GM19452 (cell line): Measurements from ENCODE around the gene LDLRAD3.
"Not testable (repeated sequence)": the region's sequence is repeated elsewhere in the genome, so short reads cannot be mapped to it uniquely, and the experiment has no call there.

Experiments used
- ATAC-seq: cut with Tn5 transposase; IDR thresholded peaks from one replicate; pipeline ENCODE4 v1.9.1; 2021; ENCODE audit not compliant: unreplicated experiment

LDLRAD3 gene

DNA sequence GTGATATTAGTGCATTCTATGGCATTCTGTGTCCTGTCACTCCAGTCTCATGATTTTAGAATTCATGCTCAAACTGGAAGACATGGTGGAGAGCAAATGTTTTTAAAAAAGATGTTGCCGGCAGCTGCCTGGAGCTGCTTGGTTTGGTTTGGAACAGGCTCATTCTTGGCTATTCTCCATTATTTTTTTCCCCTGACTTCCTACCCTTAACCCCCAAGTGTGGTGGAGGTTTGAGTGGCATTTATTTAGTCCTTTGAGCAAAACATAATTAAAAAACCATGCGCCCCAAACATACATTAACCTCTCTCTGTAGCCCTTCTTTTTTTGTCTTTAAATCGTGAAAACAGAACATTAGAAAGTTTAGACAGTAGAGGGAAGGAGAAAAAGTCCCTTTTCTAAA is 94.7 kb downstream of the LDLRAD3 start:
- ATAC-seq: no peak

DNA sequence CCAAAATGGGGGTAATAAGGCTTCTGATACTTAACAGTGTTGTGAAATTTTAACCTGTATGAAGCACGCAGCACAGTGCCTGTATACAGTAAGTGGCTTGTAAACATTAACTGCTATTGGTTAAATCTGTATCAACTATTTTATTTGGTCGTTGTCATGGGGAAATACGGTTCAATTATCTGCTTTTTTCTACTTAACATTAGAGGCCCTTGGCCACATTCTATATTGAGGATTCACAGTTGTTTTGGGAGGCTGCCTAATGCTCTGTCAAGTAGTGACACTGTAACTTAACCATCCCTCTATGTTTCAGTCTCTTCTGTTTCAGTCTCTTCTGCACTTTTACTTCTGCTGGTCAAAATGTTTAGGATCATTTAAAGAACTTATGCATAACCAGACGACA is 95.6 kb downstream of the LDLRAD3 start:
- no peak for ATAC-seq

DNA sequence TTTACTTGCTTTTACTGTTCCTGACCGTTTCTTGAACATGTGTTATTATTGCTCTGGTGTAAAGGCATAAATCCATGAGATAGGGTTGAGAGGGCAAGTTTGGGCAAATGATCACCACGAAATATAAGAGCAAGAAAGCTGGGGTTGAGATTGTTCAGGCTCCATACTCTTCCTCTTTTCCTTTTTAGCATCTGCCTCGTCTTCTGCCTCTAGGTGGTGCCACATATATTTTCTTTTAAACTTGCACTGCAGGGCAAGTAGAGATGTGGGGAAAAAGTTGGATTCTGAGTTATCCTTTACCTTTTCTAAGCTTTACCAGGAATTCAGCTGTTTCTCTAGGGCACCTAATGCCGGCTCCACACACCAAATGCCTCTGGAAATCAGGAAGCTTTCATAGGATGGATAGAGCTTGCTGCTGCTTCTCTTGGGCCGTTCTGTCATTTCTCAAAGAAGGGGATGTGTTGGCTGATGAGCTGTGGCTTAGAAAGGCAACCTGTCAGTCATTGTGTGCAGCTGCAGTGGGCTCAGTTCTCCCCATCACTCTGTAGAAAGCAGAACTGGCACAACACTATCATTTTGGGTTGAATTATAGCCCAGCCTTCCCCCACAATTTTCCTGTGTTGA is 98.2 kb downstream of the LDLRAD3 start:
- ATAC-seq: no peak

DNA sequence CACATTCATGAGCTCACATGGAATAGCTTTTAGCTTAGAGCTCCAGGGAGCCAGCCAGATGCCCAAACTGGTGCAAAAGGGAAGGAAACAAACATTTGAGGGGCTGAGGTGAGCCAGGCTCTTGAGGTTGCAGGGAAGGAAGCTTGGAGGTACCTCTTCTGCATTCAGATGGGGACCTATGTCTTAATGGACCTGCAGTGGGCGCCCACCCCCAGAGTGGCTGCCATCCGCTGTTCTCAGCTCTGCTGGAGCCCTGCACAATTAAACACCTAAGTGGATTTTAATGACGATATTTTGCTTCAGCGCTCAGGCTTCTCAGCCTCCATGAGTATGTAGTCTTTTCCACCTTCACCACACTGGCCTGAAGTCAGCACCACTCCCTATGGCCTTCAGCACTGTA is 100.8 kb downstream of the LDLRAD3 start:
- ATAC-seq: no peak

DNA sequence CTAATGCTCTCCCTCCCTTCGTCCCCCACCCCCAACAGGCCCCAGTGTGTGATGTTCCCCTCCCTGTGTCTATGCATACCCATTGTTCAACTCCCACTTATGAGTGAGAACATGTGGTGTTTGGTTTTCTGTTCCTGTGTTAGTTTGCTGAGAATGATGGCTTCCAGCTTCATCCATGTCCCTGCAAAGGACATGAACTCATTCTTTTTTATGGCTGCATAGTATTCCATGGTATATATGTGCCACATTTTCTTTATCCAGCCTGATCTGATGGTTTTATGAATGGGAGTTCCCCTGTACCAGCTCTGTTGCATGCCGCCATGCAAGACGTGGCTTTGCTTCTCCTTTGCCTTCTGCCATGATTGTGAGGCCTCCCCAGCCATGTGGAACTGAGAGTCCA is 102.1 kb downstream of the LDLRAD3 start:
- not testable (repeated sequence) for ATAC-seq

DNA sequence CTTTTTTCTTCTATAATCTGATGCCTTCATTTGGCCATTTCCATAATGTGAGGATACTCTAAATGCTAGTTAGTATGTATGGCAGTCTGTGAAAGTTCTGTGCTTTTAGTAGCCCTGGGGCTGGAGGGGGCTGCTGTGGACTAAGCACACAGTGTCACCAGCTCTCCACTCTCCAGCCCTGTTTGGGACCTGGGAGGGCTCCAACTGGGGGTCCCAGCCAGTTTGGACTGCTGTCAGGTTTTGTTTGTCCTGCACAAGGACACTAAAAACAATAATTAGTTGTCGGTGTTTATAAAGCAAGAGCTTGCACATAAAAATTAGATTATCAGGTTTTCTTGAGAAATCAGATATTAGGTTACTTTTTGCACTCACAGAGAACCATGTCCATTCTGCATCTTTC is 103.1 kb downstream of the LDLRAD3 start:
- ATAC-seq: no peak

DNA sequence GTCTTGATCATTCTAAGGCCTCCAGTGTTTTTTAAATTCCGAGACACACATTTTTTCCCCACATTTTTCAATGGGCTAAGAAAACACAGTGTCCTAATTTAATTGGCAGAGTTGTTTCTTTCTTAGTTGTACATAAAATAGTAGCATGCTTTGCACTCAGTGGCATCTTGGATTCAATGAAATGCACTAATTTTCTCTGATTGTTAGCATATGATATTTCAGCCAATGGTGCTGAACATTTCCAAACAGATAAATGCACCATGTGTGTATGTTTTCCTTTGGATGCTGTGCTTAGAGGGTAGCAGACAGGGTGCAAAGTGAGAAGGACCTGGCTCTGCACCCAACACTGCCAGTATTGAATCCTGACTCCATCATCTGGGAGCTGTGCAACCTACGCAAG is 103.5 kb downstream of the LDLRAD3 start:
- ATAC-seq: no peak

DNA sequence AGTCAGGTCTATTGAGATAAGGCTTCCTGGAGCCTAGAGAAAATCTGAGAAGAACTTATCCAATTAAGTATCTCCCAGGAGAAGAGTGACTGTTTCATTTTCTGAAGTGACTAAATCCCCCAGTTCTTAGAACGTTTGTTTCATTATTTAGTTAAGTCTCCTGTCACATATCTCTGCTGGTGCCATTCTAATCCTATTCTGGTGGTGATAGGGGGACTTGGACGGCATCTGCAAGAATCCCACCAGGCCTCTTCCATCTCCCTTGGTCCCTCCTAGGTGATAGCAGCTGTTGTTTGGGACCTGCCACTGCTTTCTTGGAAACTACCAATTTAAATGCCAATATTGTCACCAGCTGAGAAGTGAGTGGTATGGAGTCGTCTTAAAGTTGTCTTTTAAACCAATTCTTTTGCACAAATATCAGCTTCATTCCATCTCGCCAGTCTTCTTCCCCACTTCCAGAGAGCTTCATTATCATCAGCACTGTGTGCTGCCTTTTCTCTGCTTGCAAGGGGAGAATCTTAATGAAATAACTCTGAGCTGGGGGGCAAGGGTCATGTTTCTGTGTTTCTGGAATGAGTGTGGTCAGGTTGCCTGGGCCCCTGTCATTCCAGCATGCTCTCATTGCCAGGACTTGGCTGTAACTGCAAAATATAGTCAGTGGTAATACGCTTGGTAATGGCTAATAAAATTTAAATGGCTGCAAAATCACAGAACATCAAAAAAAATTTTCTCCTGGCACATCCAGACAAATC is 104.8 kb downstream of the LDLRAD3 start:
- ATAC-seq: no peak

DNA sequence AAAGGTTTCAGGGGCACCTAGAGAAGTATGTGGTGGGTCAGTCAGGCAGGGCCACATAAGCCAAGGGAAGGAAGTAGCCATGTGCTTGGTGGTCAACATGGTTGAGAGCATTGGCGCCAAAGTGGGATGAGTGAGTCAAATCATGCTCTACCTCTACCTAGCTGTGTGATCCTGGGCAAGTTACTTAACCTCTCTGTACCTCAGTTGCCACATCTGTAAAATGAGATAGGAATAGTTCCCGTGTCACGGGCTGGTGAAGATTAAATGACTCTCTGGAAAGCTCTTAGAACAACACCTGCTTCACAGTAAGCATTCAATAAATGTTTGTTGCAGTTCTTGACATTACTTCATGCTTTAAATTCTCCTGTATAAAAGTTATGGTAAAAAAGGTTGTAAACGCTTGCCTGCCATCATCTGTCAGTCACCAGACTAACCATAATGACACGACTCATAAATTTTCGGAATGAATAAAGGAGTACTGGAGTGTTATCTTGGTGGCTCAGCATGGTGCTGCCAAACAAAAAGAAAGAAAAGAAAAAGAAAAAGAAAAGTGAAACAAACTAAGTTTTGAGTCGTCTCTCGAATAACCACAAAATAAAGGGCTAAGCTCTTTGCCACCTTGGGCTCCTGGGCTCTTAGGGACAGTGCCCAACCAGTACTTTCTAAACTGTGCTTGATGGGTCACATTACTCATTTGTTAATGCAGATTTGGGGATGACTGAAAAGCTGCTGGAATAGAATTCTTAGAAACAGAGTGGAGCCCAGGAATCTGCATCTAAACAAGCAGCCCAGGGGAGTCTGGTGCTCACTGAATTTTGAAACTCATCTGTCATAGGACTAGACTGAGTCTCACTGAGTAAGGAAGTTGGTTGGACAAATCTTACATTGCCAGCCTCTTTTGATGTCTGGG is 107.6 kb downstream of the LDLRAD3 start:
- no peak for ATAC-seq

DNA sequence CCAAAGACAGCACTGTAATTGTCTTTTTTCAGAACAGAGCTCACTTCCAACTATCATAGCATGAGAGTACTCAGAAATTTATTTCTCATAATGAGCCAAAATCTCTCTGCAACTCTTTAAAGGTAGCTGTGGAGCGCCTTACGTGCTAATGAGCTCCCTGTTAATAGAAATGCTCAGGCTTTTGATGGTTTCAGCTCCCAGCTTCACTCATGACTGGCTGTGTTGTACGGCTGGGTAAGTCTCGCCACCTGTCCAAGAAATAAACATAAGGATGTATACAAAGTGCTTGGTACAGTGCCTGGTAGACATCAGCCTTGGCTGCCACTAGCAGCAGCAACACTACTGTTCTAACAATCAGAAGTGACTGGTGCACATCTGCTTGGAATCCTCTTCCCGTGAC is 109.4 kb downstream of the LDLRAD3 start:
- no peak for ATAC-seq

DNA sequence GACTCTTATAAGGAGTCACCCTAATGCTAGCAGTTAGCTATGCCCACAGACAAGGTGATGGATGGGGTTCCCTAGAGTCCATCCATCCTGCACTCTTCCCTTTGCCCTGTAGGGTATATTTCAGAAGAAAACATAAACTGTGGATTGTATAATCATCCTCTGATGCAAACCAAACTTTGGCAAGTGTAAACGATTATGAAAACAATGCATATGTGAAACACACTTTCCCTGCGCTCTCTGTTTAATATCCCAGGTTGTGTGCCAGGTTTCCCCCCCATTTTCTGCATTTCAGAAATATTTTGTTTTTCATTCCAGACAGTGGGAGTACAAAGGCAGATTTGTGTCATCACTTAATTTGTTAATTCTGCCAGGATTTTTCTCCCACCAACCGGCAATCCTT is 110.0 kb downstream of the LDLRAD3 start:
- ATAC-seq: no peak

DNA sequence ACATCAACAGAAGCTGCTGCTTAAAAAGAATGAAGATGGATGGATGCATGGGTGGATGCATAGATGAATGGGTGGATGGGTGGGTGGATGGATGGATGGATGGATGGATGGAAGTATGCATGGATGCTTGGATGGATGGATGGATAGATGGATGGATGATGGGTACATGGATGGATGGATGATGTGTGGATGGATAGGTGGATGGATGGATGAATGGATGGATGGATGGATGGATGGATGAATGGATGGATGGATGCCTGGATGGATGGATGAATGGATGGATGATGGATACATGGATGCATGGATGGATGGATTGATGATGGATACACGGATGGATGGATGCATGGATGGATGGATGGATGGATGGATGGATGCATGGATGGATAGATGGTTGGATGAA is 110.8 kb downstream of the LDLRAD3 start:
- ATAC-seq: no peak

DNA sequence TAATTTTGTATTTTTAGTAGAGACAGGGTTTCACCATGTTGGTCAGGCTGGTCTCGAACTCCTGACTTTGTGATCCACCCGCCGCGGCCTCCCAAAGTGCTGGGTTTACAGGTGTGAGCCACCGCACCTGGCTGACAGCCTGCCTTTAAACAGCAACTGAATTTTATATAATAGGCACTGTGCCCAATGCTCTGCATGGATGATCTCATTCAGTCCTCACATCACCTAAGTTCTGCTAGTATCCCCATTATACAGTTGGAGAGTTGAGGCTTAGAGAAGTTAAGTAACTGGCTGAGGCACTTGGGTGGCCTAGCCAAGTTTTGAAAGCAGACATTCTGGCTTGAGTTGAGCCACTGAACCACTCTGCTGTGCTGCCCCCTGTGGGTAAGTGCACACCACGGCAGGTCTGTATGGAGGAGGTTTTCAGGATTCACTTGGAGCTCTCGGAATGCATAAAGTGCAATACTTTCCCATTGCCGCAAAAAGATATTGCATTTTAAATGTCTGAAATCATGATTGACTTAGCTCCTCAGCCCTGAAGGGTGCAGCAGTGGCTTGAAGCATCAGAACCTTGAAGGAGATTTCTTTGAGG is 112.4 kb downstream of the LDLRAD3 start:
- ATAC-seq: no peak

DNA sequence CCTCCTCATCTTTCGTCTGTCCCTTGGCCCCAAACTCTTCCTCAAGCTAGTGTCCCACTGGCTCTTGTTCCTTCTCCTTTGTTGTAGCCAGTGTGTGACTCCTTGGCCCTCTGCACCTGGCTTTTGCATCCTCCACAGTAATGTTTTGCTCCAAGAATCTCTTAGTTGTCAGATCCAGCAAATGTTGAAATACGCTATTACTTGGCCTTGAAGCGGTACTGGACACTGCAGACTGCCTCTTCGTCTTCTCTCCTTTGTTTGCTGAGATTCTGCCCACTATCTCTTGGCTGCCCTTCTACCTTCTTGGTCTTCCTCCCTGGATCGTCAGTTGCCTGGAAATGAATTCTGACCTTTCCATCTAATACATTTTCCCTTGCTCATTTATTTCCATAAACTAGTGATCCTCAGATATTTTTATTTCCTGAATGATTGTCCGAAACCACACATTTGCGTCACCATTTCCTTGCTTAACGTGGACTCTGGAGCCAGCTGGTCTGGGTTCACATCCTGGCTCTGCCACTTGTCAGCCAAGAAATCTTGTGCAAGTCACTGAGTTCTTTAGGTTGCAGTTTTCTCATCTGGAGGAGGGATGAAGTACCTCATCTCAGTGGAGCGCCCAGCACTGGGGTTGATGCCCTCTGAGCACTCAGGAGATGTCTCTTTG is 113.6 kb downstream of the LDLRAD3 start:
- no peak for ATAC-seq

DNA sequence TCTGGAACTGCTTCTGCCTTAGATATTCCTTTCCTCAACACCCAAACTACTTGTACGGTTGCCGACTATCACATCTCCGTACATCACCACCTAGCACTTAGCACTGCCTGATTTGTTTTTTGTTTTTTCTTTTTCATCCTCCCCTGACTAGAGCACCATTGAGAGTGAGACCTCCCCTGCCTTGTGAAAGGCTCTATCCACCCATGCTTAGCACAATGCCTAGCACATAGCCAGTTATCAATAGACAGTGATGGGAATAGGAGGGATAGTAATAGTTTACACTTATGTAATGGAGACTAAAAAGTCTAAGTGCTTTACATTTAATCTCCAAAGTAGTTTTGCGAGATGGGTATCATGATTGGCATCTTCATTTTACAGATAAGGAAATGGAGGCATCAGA is 115.8 kb downstream of the LDLRAD3 start:
- no peak for ATAC-seq

DNA sequence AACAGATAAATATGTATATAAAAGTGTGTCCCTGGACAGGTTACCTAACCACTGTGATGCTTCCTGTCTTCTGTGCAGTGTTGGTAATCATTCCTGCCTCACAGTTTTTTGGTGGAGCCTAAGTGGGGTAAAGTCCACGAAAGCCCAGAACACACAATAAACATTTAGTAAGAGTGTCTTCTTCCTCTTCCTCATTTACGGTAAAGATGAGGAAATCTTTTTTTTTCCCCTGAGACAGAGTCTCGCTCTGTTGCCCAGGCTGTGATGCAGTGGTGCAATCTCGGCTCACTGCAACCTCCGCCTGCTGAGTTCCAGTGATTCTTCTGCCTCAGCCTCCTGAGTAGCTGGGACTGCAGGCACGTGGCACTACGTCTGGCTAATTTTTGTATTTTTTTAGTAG is 117.1 kb downstream of the LDLRAD3 start:
- ATAC-seq: no peak

DNA sequence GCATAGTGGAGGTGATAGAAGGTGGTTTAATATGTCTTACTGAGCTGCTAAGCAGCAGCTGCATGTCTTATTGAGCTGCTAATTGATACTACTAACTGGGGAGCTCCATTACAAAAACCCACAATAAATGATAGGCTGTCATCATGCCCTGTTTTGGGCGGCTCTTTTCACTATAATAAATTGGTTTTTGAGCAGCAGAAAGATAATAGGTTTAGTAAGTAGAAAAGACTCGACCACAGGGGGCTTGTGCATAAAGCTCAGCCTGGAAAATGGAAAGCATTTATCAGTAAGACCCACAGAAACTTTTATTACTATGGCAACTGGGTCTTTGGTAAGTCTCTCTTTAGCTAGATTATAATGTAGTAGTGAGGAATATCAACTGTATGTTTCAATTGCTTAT is 117.6 kb downstream of the LDLRAD3 start:
- ATAC-seq: no peak

DNA sequence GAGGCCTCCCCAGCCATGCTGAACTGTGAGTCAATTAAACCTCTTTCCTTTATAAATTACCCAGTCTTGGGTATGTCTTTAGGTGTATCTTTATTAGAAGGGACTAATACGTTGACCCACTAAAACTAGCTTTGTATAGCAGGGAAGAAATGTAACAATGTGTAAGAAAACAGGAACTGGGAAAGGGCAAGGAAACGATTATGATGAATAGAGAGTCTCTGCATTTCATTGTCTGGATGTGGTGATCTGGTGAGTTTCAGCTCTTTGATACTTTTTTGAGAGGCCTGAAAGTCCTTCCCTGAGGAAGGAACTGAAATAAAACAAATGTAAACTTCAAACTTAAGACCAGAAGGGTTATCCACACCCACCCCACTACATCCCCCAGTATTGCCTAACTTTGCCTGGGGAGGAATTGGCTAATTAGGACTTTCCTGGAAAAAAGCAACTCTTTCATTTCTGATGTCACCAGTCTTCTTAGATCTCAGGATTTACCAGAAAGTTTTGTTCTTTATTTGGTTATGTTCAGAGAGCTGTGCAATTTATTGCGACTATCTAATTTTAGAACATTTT is 119.0 kb downstream of the LDLRAD3 start:
- no peak for ATAC-seq

DNA sequence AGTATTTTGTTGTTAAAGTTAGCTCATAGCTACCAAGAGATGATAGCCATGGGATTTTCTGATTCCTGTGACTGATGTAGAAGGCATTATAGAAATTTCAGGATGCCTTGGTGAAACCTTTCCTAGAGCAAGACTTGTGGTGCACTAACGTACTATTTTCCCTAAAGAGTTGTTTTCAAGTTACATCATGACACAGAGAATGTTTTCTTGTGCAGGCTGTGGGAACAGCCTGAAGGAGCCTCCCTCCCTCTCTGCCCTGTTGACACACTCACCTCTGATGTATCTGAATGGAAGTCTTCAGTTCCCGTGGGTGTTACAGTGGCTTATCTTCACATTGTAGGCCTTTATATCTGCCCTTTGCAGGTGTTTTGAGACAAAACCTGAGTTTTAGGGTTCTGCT is 121.6 kb downstream of the LDLRAD3 start:
- no peak for ATAC-seq

DNA sequence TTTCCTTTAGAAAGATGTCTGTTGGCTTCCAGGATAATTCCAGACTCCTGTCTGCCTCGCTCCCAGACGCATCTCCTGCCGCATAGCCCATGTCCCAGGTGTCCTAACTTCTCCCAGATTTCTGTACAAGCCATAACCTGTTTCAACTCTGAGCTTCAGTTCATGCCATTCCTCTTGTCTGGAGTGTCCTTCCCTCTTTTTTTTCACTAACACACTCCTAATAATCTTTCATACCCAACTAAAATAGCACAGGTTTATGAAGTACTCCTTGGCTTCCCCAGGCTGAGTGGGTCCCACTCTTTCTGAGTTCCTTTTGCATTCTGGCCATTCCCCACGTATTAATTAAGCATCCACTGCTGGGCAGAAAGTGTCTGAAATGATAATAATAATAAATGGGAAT is 123.0 kb downstream of the LDLRAD3 start:
- ATAC-seq: no peak
